Upper lobe of left lung (tissue), 6 donors: Measurements from ENCODE around the gene PTGFRN. TPM values are rescaled to one million over a fixed set of nuclear protein-coding genes. Genes with fewer than 3 reads are reported as not detected.
A peak's percentile ranks its signal among the peaks of the same experiment; 100 is the strongest.

Experiments
- ATAC-seq, 2 donors: fragments of 200-7000 bp; cut with Tn5 transposase; one replicate each; pipeline ENCODE4 v1.9.1; 2022; ENCODE audit warnings: mild to moderate bottlenecking in 2 of 2, moderate library complexity in 2 of 2; ENCODE audit not compliant: low FRiP score in 2 of 2
- DNase-seq, 2 donors: peaks; one replicate each; pipeline ENCODE4 v3.0.0-alpha.2; 2019 to 2020
- H3K27ac ChIP-seq, 4 donors: fragments of 200-600 bp; sonication (generic); one replicate each; pipeline ENCODE4 v1.5.1; 2016 to 2019
- H3K27me3 ChIP-seq, 4 donors: fragments of 200-600 bp; sonication (generic); one replicate each; pipeline ENCODE4 v1.5.1; 2017 to 2019
- H3K36me3 ChIP-seq, 4 donors: fragments of 200-600 bp; sonication (generic); one replicate each; pipeline ENCODE4 v1.5.1; 2016 to 2019
- H3K4me1 ChIP-seq, 4 donors: fragments of 200-600 bp; sonication (generic); one replicate each; pipeline ENCODE4 v1.5.1; 2018 to 2019
- H3K4me3 ChIP-seq, 4 donors: fragments of 200-600 bp; sonication (generic); one replicate each; pipeline ENCODE4 v1.5.1; 2017 to 2019; ENCODE audit warnings: mild to moderate bottlenecking in 2 of 4, moderate library complexity in 1 of 4
- H3K9me3 ChIP-seq, 4 donors: fragments of 200-600 bp; sonication (generic); one replicate each; pipeline ENCODE4 v1.5.1; 2018 to 2019
- EP300 ChIP-seq, 4 donors: sonication (generic); formaldehyde crosslinking; IDR thresholded peaks; one replicate each; pipeline ENCODE4 v1.5.1; 2017; ENCODE audit warnings: antibody characterized with exemption in 4 of 4, control low read depth in 2 of 4
- POLR2A ChIP-seq, 4 donors: fragments of 450-650 bp; IDR thresholded peaks; one replicate each; pipeline ENCODE4 v1.5.1; 2016 to 2017; ENCODE audit warnings: antibody characterized with exemption in 4 of 4, mild to moderate bottlenecking in 2 of 4
- POLR2AphosphoS5 ChIP-seq, 2 donors: sonication (generic); formaldehyde crosslinking; IDR thresholded peaks; one replicate each; pipeline ENCODE4 v1.5.1; 2017; ENCODE audit warnings: antibody characterized with exemption in 2 of 2
- WGBS, 2 donors: methylation state at CpG; one replicate each; pipeline ENCODE4 v1.1.5; 2017 to 2018; 5-methylcytosine and 5-hydroxymethylcytosine counted together
- total RNA-seq, 6 donors: library from RNA; depleted of rRNA in 4 of 6; stranded (reverse); fragments of >200 nt in 4 of 6; gene quantifications; one replicate each; pipeline versions ENCODE4 v1.1.0 to v1.2.1, GENCODE V29; 2016 to 2021
- TF ChIP-seq, protein P1 (sequence below), 6 experiments: fragments of 450-650 bp in 4 of 6; fragments of 200-600 bp in 2 of 6; sonication (generic) in 2 of 6; IDR thresholded peaks; one replicate each; pipeline ENCODE4 v1.5.1; 2016 to 2019; ENCODE audit warnings: antibody characterized with exemption in 6 of 6
- donor health status: DM: no; HTN: no; CAD: no; lungs with moderate emphysema.
- donor health status: DM: no; HTN: yes; CAD: no; lungs with severe emphysema.

Gene PTGFRN
- total RNA-seq, 6 donors from 2014 or later, result 11.7 to 33.6 (median 20.1) TPM

DNA sequence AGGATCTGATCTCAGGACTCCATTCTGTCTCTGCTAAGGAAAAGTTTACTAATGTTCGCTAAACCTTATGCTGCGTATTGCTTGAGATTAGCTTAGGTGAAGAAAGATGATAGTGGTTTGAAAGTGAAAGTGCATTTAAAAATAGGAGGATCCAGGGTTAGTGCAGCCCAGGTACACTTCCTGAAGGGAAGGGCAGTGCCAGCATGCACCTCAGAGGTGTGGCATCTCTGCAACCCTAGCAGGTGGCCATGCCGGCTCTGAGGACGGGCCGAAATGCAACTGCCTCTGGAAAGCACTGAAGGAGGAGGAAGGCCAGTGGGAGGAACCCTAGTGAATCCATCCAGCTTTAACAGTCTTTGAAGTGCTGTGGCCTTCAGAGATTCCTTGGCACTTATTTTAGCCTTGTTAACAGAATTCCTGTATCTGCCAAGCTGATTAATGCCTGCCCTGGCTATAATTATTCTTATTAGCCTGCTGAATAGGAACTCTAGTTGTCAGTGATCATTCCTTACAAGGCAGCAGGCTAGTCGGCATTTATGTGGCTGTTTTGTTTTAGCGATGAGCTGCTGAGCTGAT is 5.5 kb downstream of the PTGFRN start:
- 62 to 85% methylated on average over 7 of the region's 7 CpGs for WGBS, 2 donors
- peak in 1 of 2 donors; percentile 24 for DNase-seq
- ATAC-seq, result peak in 1 of 2 donors; percentile 24
- H3K27me3 ChIP-seq, result peaks cover 0 to 2% (median 0%) of the 10 kb centered on the region in 4 donors
- no peak for TF ChIP-seq POLR2AphosphoS5 (IDR thresholded peaks at IDR 0.05)
- no peak for TF ChIP-seq EP300 (IDR thresholded peaks at IDR 0.05)
- TF ChIP-seq, protein P1, sequence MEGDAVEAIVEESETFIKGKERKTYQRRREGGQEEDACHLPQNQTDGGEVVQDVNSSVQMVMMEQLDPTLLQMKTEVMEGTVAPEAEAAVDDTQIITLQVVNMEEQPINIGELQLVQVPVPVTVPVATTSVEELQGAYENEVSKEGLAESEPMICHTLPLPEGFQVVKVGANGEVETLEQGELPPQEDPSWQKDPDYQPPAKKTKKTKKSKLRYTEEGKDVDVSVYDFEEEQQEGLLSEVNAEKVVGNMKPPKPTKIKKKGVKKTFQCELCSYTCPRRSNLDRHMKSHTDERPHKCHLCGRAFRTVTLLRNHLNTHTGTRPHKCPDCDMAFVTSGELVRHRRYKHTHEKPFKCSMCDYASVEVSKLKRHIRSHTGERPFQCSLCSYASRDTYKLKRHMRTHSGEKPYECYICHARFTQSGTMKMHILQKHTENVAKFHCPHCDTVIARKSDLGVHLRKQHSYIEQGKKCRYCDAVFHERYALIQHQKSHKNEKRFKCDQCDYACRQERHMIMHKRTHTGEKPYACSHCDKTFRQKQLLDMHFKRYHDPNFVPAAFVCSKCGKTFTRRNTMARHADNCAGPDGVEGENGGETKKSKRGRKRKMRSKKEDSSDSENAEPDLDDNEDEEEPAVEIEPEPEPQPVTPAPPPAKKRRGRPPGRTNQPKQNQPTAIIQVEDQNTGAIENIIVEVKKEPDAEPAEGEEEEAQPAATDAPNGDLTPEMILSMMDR (IDR thresholded peaks at IDR 0.05), result no peak
- TF ChIP-seq POLR2A (IDR thresholded peaks at IDR 0.05), result no peak
- no peak overlapping the region for H3K4me3 ChIP-seq
- H3K27ac ChIP-seq, result no peak overlapping the region
- no peaks in the 10 kb centered on the region for H3K36me3 ChIP-seq
- H3K4me1 ChIP-seq, result peaks cover 5 to 13% (median 10%) of the 10 kb centered on the region in 4 donors
- H3K9me3 ChIP-seq, result no peaks in the 10 kb centered on the region

DNA sequence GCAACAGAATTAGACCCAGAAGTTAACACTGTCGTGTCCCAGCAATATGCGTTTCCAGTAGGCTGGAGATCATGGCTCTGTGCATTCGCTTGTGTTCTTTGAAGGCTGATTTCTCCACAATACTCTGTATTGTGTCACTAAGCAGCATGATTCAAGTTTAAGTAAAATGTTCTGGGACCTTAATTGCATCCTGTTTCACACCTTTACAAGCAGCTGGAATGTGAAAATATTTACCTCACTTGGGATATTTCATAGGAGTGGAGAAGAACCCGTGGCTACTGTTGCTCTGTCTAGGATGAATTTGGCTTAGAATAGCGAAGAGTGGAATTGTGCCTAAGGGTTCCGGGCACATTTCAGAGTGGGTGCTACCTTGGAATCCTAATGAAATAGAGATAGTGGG is 6.3 kb downstream of the PTGFRN start:
- Histone ChIP-seq H3K4me3 (no peak overlapping the region), H3K27ac (no peak overlapping the region), H3K27me3 (no peaks in the 10 kb centered on the region), H3K9me3 (no peaks in the 10 kb centered on the region), H3K4me1 (peaks cover 0 to 9% (median 5%) of the 10 kb centered on the region in 4 donors), H3K36me3 (no peaks in the 10 kb centered on the region)
- no peak for DNase-seq
- 87% methylated on average over 6 of the region's 6 CpGs for WGBS, 2 donors
- no peak for ATAC-seq
- TF ChIP-seq POLR2AphosphoS5 (IDR thresholded peaks at IDR 0.05) (no peak), EP300 (IDR thresholded peaks at IDR 0.05) (no peak), POLR2A (IDR thresholded peaks at IDR 0.05) (no peak)
- TF ChIP-seq, protein P1 (IDR thresholded peaks at IDR 0.05), result no peak

DNA sequence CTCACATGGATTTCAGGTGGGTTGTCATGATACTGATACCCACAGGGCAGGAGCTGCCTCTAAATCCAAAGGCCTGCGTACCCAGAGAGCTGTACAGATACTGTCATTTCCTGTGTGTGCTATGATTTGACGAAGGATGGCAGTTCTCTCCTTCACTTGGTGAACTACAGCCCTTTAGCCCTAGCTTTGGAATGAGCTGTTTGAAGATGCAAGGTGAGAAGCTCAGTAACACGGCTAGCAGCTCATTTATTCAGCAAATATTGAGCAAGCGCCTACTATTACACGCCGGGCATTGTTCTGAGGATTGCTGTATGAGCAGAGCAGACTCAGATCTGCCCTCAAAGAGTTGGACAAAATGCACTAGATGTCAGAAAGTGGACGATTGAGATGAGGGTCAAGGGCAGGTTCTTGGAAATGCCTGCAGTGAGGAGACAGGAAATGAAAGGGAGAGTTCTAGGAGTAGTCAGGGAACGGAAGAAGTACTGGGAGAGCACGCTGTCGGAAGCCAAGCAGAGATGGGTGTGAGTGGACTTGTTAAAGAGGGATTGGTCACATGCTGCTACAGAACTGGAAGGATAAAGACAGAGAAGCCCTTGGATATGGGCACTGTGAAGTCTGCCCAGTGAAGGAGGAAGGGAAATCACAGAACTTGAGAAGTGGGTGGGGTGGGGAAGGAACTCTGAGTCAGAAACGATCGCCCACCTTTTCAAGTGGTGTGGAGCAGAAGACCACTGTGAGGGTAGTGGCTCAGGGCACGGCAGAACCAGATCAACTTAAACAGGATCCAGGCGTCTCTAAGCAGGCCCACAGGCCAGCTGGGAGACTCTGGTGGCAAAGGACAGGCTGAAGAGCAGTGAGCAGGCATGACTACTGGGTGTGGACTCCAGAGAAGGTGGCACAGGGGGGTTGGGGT is 7.1 kb downstream of the PTGFRN start:
- no peaks in the 10 kb centered on the region for H3K36me3 ChIP-seq
- H3K27me3 ChIP-seq, result no peaks in the 10 kb centered on the region
- no peak overlapping the region for H3K27ac ChIP-seq
- DNase-seq, result peak in 1 of 2 donors; percentile 26
- ATAC-seq, result peak; percentile 43 to 47
- WGBS, 2 donors, result 49 to 52% methylated on average over 14 of the region's 14 CpGs
- peaks cover 0 to 7% (median 3%) of the 10 kb centered on the region in 4 donors for H3K4me1 ChIP-seq
- TF ChIP-seq, protein P1 (IDR thresholded peaks at IDR 0.05), result no peak
- no peak for TF ChIP-seq POLR2AphosphoS5 (IDR thresholded peaks at IDR 0.05)
- no peak for TF ChIP-seq POLR2A (IDR thresholded peaks at IDR 0.05)
- TF ChIP-seq EP300 (IDR thresholded peaks at IDR 0.05), result no peak
- no peak overlapping the region for H3K4me3 ChIP-seq
- no peaks in the 10 kb centered on the region for H3K9me3 ChIP-seq

DNA sequence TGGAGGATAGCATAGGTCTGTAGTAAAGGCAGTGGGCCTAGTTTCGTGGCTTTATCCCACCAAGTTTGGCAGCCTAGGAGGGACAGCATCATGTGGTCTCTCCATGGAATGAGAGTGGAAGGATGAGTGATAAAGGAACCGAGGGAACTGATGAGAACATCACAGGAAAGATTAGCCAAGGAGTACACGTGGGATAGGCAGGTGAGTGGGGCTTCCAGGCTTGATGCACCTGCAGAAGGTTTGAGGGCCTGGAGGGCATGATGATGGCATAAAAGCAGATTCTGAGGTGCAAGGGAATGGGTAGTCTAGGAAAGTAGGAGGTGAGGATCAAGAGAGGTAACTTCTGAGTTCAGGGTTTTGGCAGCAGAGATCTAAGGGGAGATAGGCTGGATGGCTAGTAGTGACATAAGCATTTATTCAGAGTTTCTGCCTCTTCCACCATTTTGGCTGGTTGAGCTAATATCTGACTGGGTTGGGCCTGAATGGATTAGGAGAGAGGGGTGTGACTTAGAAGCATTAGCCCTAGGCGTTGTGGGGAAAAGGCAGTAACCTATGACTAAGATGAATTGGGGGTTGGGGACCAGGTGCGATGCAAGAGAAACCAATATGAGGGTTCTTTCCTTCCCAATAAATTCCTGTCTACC is 9.1 kb downstream of the PTGFRN start:
- ATAC-seq (no peak), DNase-seq (no peak)
- Histone ChIP-seq H3K27me3 (no peaks in the 10 kb centered on the region), H3K36me3 (no peaks in the 10 kb centered on the region), H3K27ac (no peak overlapping the region), H3K4me3 (no peak overlapping the region), H3K9me3 (no peaks in the 10 kb centered on the region), H3K4me1 (peaks cover 0 to 7% (median 3%) of the 10 kb centered on the region in 4 donors)
- WGBS, 2 donors, result 92 to 94% methylated on average over 5 of the region's 5 CpGs
- TF ChIP-seq POLR2AphosphoS5 (IDR thresholded peaks at IDR 0.05) (no peak), POLR2A (IDR thresholded peaks at IDR 0.05) (no peak), EP300 (IDR thresholded peaks at IDR 0.05) (no peak)
- TF ChIP-seq, protein P1 (IDR thresholded peaks at IDR 0.05), result no peak
